ENCODE measurements around the gene KYAT1. TPM values are rescaled to one million over a fixed set of nuclear protein-coding genes. Genes with fewer than 3 reads are reported as not detected.

Gene KYAT1
- 18.9 and 21.0 TPM in 2 replicates for total RNA-seq

- no peak for TF ChIP-seq CTCF (conservative IDR thresholded peaks at IDR 0.05; ENCODE audit: low read depth, low read length)
- DNase-seq (ENCODE audit: low read depth) = peak; percentile 55
- peak within 1 kb of the TSS; percentile 70 for H3K4me3 ChIP-seq (ENCODE audit: low read depth, low read length)
These were observed at the start of gene KYAT1, which contains the start of gene LRRC8A for GRCh38 chr9:128881884-128882676. KYAT1 (minus strand) TSS chr9:128881950; CDS start chr9:128845405, 36,545 bp downstream. LRRC8A (plus strand) TSS chr9:128882133; CDS start chr9:128907165, 25,032 bp downstream.

GRCh38 chr9:128929560-128929959, 47.8 kb upstream of the KYAT1 start:
- no peak overlapping the region for H3K4me3 ChIP-seq (ENCODE audit: low read depth, low read length)
- no peak for TF ChIP-seq CTCF (conservative IDR thresholded peaks at IDR 0.05; ENCODE audit: low read depth, low read length)
- no peak for DNase-seq (ENCODE audit: low read depth)

GRCh38 chr9:128928624-128929023, 46.9 kb upstream of the KYAT1 start:
- TF ChIP-seq CTCF (conservative IDR thresholded peaks at IDR 0.05; ENCODE audit: low read depth, low read length) = no peak

GRCh38 chr9:128927731-128928411, 46.1 kb upstream of the KYAT1 start:
- DNase-seq (ENCODE audit: low read depth) = no peak
- peak; percentile 89 for TF ChIP-seq CTCF (conservative IDR thresholded peaks at IDR 0.05; ENCODE audit: low read depth, low read length)
- H3K4me3 ChIP-seq (ENCODE audit: low read depth, low read length) = no peak overlapping the region

More at GRCh38 chr9:128928624-128929023, 46.9 kb upstream of the KYAT1 start:
- DNase-seq (ENCODE audit: low read depth) = no peak
- no peak overlapping the region for H3K4me3 ChIP-seq (ENCODE audit: low read depth, low read length)

GRCh38 chr9:128923493-128923883, 41.7 kb upstream of the KYAT1 start:
- H3K4me3 ChIP-seq (ENCODE audit: low read depth, low read length) = no peak overlapping the region
- no peak for TF ChIP-seq CTCF (conservative IDR thresholded peaks at IDR 0.05; ENCODE audit: low read depth, low read length)
- no peak for DNase-seq (ENCODE audit: low read depth)

GRCh38 chr9:128921881-128922763, 40.4 kb upstream of the KYAT1 start:
- DNase-seq (ENCODE audit: low read depth) = no peak
- no peak for TF ChIP-seq CTCF (conservative IDR thresholded peaks at IDR 0.05; ENCODE audit: low read depth, low read length)
- peak overlapping the region; percentile 66 for H3K4me3 ChIP-seq (ENCODE audit: low read depth, low read length)
